Measurements from ENCODE around the gene HOXC4. TPM values are rescaled to one million over a fixed set of nuclear protein-coding genes. Genes with fewer than 3 reads are reported as not detected.
"Not testable (repeated sequence)": the region's sequence is repeated elsewhere in the genome, so short reads cannot be mapped to it uniquely, and the experiment has no call there.

HOXC4 gene
- total and polyA plus RNA-seq, 2 of the 8 experiments (the other 6 are each of a cell fraction or from before 2014, with no cell fraction given): not detected

DNA sequence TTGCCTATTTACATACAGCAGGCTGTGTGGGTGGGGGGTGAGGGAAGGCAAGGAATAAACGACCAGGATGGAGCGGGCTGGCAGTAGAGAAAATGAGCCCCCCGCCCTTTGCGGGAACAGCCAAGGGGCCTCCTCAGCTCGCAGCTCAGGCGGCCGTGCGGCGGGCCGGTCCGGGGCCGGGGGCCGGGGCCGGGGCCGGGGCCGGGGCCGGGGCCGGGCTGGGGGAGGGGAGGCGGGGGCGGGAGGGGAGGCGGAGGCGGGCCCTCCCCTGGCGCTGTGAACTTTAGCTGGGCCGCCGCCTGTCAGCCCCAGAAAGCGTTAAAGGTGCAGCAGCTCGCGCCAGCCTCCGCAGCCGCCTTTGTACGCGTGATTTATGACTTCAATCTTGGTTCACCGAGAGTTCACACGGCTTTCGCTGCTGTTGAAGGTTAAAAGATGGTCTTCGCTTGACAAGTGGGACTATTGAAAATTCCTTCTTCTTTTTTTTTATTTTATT, 28.8 kb downstream of the HOXC4 start (continued):
- TF ChIP-seq, protein P1, sequence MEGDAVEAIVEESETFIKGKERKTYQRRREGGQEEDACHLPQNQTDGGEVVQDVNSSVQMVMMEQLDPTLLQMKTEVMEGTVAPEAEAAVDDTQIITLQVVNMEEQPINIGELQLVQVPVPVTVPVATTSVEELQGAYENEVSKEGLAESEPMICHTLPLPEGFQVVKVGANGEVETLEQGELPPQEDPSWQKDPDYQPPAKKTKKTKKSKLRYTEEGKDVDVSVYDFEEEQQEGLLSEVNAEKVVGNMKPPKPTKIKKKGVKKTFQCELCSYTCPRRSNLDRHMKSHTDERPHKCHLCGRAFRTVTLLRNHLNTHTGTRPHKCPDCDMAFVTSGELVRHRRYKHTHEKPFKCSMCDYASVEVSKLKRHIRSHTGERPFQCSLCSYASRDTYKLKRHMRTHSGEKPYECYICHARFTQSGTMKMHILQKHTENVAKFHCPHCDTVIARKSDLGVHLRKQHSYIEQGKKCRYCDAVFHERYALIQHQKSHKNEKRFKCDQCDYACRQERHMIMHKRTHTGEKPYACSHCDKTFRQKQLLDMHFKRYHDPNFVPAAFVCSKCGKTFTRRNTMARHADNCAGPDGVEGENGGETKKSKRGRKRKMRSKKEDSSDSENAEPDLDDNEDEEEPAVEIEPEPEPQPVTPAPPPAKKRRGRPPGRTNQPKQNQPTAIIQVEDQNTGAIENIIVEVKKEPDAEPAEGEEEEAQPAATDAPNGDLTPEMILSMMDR (IDR thresholded peaks at IDR 0.05; ENCODE audit: control extremely low read depth in 1 of 3, insufficient read depth in 1 of 3, low read depth in 1 of 3, low read length in 3 of 3): no peak
- no peak for TF ChIP-seq BCL11A (IDR thresholded peaks at IDR 0.05; ENCODE audit: low read depth in 2 of 2, low read length in 2 of 2)
- no peak for TF ChIP-seq RFX5 (IDR thresholded peaks at IDR 0.05; ENCODE audit: borderline replicate concordance, low read depth, low read length)
- no peak for TF ChIP-seq CREB1 (IDR thresholded peaks at IDR 0.05)
- no peak for TF ChIP-seq RBBP5 (IDR thresholded peaks at IDR 0.05; ENCODE audit: borderline replicate concordance, low read depth, low read length)

DNA sequence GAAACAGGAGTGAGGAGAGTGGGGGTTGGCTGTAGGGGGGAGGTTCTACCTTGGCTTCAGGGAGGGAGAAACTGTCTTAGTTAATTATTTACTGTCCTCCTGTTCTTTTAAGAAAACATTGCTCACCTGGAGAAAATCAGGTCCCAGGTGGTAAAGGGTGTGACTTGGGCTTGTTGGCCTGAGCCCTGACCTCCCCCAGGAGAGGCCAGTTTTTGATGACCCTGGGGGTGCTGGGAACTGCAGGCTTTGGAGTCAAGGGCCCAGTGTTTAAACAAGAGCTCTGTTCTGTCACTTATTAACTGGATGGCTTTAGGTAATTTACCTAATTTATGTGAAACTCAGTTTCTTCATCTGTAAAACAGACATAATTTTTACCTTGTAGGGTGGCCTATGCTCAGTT, 34.4 kb downstream of the HOXC4 start:
- H3K56ac ChIP-seq (replicated peaks; ENCODE audit: insufficient read length, low read depth, low read length); H4K20me1 ChIP-seq (replicated peaks in 1 of 2; ENCODE audit: control insufficient read depth in 1 of 2, insufficient read depth in 2 of 2, low read length in 2 of 2); H2AK5ac ChIP-seq (ENCODE audit: low read depth, low read length); H3K23ac ChIP-seq (ENCODE audit: insufficient read length); H3K36me3 ChIP-seq (ENCODE audit: control insufficient read depth in 2 of 4, insufficient read depth in 4 of 4, low read length in 3 of 4); H3K4me3 ChIP-seq (ENCODE audit: extremely low read depth in 1 of 4, insufficient read depth in 2 of 4, low read depth in 3 of 4, low read length in 4 of 4); H3K18ac ChIP-seq (ENCODE audit: extremely low read depth, low read length); H2BK120ac ChIP-seq (replicated peaks; ENCODE audit: low read depth, low read length); H2AFZ ChIP-seq (ENCODE audit: low read length); H3K4me1 ChIP-seq (replicated peaks in 1 of 4; ENCODE audit: control insufficient read depth in 3 of 4, insufficient read depth in 4 of 4, low read length in 3 of 4); H4K5ac ChIP-seq (ENCODE audit: insufficient read length, low read depth, low read length); H2BK12ac ChIP-seq (ENCODE audit: low read depth, low read length); H2BK15ac ChIP-seq (ENCODE audit: low read length); DNase-seq (ENCODE audit: low read depth in 1 of 2, low spot score in 2 of 2); H4K8ac ChIP-seq (ENCODE audit: extremely low read depth, insufficient read depth, low read length); H3K4me2 ChIP-seq (ENCODE audit: insufficient read depth in 1 of 2, low read depth in 2 of 2, low read length in 2 of 2); H3K79me2 ChIP-seq (ENCODE audit: control insufficient read depth in 1 of 2, insufficient read depth in 2 of 2, low read length in 2 of 2); H2BK20ac ChIP-seq (ENCODE audit: low read length); H2BK5ac ChIP-seq (ENCODE audit: low read depth, low read length); H3K9me3 ChIP-seq (ENCODE audit: insufficient read depth in 2 of 2, low read depth in 1 of 2, low read length in 1 of 2); H3K4ac ChIP-seq (replicated peaks; ENCODE audit: insufficient read length, low read depth, low read length); H3K14ac ChIP-seq (ENCODE audit: insufficient read length); H3K9ac ChIP-seq (replicated peaks in 1 of 4; ENCODE audit: extremely low read depth in 1 of 4, low read depth in 3 of 4, low read length in 3 of 4); H3K23me2 ChIP-seq (ENCODE audit: low read depth, low read length); H3K27ac ChIP-seq (ENCODE audit: low read depth, low read length); H3K79me1 ChIP-seq (ENCODE audit: low read depth, low read length); FAIRE-seq; POLR2A ChIA-PET (ENCODE audit: partially characterized antibody); H4K91ac ChIP-seq (replicated peaks; ENCODE audit: insufficient read length, low read length); CTCF ChIA-PET (ENCODE audit: partially characterized antibody): not testable (repeated sequence)
- peaks cover 65 to 87% (median 81%) of the 10 kb centered on the region in 4 experiments for H3K27me3 ChIP-seq (replicated peaks in 1 of 4; ENCODE audit: control insufficient read depth in 3 of 4, extremely low read depth in 1 of 4, insufficient read depth in 3 of 4, low read length in 3 of 4)

All from H1 (cell line).